HFFc6 (cell line): Measurements from ENCODE around the gene GMPPB. TPM values are rescaled to one million over a fixed set of nuclear protein-coding genes. Genes with fewer than 3 reads are reported as not detected.
A peak's percentile ranks its signal among the peaks of the same experiment; 100 is the strongest.
"Not testable (repeated sequence)": the region's sequence is repeated elsewhere in the genome, so short reads cannot be mapped to it uniquely, and the experiment has no call there.

ENCODE experiments used
- DNase-seq: peaks from one replicate; pipeline ENCODE4 v3.0.0-alpha.2; 2018
- H3K27ac Mint-ChIP-seq: 2 replicates; pipeline ENCODE4 v1.8.0; 2020; ENCODE audit warnings: mild to moderate bottlenecking, mixed read lengths
- H3K27me3 Mint-ChIP-seq: 2 replicates; pipeline ENCODE4 v1.8.0; 2021; ENCODE audit warnings: mild to moderate bottlenecking, moderate library complexity, mixed read lengths; ENCODE audit not compliant: insufficient read depth
- H3K36me3 Mint-ChIP-seq: 2 replicates; pipeline ENCODE4 v1.8.0; 2021; ENCODE audit warnings: low read depth, mixed read lengths
- H3K4me1 Mint-ChIP-seq: 2 replicates; pipeline ENCODE4 v1.8.0; 2020; ENCODE audit warnings: low read depth, mixed read lengths
- H3K4me3 Mint-ChIP-seq: 2 replicates; pipeline ENCODE4 v1.8.0; 2020; ENCODE audit warnings: mild to moderate bottlenecking, moderate library complexity, mixed read lengths
- H3K9me3 Mint-ChIP-seq: 2 replicates; pipeline ENCODE4 v1.8.0; 2020; ENCODE audit warnings: mild to moderate bottlenecking, mixed read lengths
- total RNA-seq, 6 experiments: library from RNA; stranded (reverse); fragmentation: NEBNext Ultra II Directional; extraction: Animal tissue kit (Norgen Biotek cat#: 25700); gene quantifications; 2 replicates in 1 of 6; 3 replicates in 5 of 6; pipeline ENCODE4 v1.2.3, GENCODE V29; 2021
- TF ChIP-seq, protein P1 (sequence below): fragments of 200-600 bp; sonication (generic); IDR thresholded peaks from 2 replicates; pipeline ENCODE4 v1.5.0; 2021; ENCODE audit warnings: antibody characterized with exemption, mild to moderate bottlenecking

Gene GMPPB
- total RNA-seq, 6 experiments from 2014 or later, result 30.5 to 39.4 (median 34.8) TPM

DNA sequence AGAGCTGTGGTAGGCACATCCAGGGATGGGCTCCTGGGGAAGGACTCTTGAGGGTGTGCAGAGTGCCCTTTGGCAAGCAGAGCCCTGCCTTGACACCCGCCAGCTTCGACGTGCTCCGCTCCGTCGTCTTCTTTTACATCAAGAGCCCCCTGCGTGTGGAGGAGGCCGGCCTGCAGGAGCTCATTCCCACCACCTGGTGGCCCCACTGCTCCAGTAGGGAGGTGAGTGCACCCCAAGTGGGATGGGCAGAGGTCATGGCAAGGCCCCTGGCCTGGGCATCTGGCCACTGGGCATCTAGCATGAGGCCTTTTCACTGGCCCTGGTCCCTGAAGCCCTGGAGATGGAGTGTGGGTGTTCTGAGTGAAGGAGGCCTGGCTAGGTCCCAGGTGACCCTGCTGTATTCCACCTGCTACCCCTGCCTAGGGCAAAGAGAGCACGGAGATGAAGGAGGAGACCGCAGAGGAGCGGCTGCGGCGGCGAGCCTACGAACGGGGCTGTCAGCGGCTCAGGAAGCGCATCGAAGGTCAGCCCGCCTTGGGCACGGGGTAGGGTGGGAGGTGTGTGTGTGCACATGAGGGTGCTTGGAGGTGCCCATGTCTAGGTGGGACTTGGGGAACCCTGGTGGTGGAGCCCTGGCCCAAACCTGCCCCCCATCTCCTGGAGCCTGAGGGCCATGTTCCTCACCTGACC is 22.2 kb downstream of the GMPPB start:
- Mint-ChIP-seq H3K9me3 (no peaks in the 10 kb centered on the region), H3K4me1 (no peaks in the 10 kb centered on the region), H3K4me3 (no peak overlapping the region), H3K36me3 (no peaks in the 10 kb centered on the region), H3K27ac (no peak overlapping the region), H3K27me3 (no peaks in the 10 kb centered on the region; the same call in none of the 2 replicates)
- no peak for DNase-seq
- TF ChIP-seq, protein P1, sequence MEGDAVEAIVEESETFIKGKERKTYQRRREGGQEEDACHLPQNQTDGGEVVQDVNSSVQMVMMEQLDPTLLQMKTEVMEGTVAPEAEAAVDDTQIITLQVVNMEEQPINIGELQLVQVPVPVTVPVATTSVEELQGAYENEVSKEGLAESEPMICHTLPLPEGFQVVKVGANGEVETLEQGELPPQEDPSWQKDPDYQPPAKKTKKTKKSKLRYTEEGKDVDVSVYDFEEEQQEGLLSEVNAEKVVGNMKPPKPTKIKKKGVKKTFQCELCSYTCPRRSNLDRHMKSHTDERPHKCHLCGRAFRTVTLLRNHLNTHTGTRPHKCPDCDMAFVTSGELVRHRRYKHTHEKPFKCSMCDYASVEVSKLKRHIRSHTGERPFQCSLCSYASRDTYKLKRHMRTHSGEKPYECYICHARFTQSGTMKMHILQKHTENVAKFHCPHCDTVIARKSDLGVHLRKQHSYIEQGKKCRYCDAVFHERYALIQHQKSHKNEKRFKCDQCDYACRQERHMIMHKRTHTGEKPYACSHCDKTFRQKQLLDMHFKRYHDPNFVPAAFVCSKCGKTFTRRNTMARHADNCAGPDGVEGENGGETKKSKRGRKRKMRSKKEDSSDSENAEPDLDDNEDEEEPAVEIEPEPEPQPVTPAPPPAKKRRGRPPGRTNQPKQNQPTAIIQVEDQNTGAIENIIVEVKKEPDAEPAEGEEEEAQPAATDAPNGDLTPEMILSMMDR, result peak; percentile 79

- Mint-ChIP-seq H3K9me3 (no peaks in the 10 kb centered on the region), H3K27me3 (no peaks in the 10 kb centered on the region; the same call in none of the 2 replicates), H3K4me3 (no peak overlapping the region), H3K4me1 (no peaks in the 10 kb centered on the region), H3K27ac (no peak overlapping the region), H3K36me3 (no peaks in the 10 kb centered on the region)
- DNase-seq, result no peak
- TF ChIP-seq, protein P1, result peak; percentile 39; the same call in 1 of the 2 replicates
Measured at GRCh38 chr3:49700453-49701128, 23.2 kb downstream of the GMPPB start.

DNA sequence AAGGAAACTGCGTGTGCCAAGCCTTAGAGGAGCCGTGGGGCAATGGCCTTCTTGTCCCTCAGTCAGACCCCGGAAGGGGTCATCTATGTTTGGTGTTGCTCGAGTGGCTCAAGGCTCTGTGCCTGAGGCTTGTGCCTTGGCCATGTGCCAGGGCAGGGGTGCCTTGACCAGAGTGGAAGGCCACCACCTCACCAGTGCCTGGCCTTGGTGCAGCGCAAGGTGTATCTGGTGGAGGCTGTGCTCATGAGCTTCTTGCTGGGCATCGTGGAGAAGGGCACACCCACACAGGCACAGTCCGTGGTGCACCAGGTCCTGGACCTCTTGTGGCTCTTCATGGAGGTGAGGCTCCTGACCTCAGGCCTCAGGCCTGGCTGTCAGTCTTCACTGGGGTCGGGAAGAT is 23.7 kb downstream of the GMPPB start:
- Mint-ChIP-seq H3K4me3 (no peak overlapping the region), H3K27me3 (no peaks in the 10 kb centered on the region; the same call in none of the 2 replicates), H3K27ac (no peak overlapping the region), H3K4me1 (no peaks in the 10 kb centered on the region), H3K36me3 (no peaks in the 10 kb centered on the region), H3K9me3 (no peaks in the 10 kb centered on the region)
- DNase-seq, result no peak
- TF ChIP-seq, protein P1, result no peak

GRCh38 chr3:49699281-49699979 is 24.3 kb downstream of the GMPPB start:
- Mint-ChIP-seq H3K27ac (no peak overlapping the region), H3K4me1 (no peaks in the 10 kb centered on the region), H3K9me3 (no peaks in the 10 kb centered on the region), H3K27me3 (no peaks in the 10 kb centered on the region; the same call in none of the 2 replicates), H3K36me3 (no peaks in the 10 kb centered on the region), H3K4me3 (no peak overlapping the region)
- TF ChIP-seq, protein P1, result no peak
- no peak for DNase-seq

DNA sequence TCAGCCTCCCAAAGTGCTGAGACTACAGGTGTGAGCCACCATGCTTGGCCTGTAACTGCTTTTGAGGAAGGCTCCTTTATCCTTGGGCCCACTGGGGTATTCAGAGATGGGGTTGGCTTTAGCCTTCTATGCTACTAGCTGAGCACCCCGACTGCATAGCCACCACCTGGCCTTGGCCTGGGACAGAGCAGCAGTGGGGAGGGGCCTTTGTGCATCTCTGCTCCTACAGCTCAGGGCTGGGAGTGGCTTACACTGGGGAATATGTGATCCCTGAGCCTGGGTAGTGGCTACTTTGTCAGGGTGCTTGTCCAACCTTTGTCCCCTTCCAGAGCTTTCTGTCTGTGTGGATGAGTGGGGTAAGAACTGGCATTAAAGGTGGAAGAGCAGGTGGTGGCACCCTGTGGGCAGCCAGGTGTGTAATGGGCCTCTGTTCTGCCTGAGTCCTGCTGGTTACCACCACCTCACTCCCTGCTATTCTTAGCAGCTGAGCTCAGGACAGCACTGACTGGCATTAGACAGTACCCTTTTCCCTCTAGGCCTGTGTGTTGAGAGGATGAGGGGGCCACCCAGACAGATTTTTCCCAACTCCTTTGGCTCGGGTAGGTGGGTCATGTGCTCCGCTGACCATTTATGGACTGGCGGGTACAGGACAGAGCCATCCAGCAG is 28.3 kb downstream of the GMPPB start:
- not testable (repeated sequence) for H3K27me3 Mint-ChIP-seq, DNase-seq, H3K36me3 Mint-ChIP-seq, H3K4me3 Mint-ChIP-seq, H3K4me1 Mint-ChIP-seq, H3K9me3 Mint-ChIP-seq, H3K27ac Mint-ChIP-seq

DNA sequence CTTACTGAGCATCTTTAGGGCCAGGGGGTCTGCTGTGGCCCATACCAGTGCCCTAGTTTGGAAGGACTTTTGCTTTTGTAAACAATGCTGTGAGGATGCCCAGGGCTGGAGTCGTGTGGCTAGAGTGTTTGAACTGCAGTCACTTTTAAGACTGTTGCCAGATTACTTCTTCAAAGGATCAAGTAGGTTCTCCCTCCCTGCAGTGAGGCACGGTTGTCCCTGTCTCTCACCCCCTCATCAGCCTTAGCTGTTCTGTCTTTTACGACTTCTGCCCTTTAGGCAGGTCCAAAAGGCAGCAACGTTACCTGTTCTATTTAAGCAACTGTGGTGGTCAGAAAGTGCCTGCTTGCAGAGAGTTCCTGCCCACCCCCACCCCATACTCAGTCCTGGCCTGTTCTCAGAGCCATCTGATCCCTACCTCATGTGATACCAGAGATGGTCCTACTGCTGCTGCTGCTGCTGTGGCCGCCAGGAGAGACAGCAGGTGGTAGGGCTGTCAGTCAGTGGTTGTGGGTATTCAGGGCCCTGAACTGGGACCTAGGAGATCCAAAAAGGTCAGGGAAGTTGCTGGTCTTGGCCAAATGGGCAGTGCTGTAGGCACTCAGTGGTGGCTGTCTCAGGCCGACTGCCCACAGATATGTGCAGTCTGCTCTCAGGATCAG is 29.2 kb downstream of the GMPPB start:
- not testable (repeated sequence) for DNase-seq, H3K9me3 Mint-ChIP-seq, H3K4me3 Mint-ChIP-seq, H3K27ac Mint-ChIP-seq, H3K27me3 Mint-ChIP-seq, H3K36me3 Mint-ChIP-seq
- peaks cover 15% of the 10 kb centered on the region for H3K4me1 Mint-ChIP-seq

DNA sequence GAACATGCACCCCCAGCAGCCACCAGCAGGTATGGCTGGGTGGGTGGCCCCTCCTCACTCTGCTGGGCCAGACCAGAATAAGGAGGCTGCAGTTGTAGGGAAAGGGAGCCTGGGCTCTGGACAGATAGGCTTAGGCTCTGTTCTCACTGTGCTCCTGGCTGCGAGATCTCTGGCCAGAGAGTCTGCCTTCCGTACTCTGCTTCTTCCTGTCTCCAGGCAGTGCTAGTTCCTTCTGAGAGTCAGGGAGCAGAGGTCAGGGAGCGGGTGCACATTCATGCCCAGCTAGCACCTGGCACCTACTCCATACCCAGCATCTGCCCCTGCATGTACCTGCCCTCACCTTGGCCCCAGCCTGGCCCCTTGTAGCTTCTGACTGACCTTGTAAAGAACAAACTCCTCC is 32.3 kb downstream of the GMPPB start:
- H3K4me1 Mint-ChIP-seq, result peaks cover 25% of the 10 kb centered on the region
- H3K27me3 Mint-ChIP-seq, H3K27ac Mint-ChIP-seq, DNase-seq, H3K9me3 Mint-ChIP-seq, H3K36me3 Mint-ChIP-seq, H3K4me3 Mint-ChIP-seq: not testable (repeated sequence)

- peak overlapping the region; percentile 95 for H3K4me3 Mint-ChIP-seq
Measured at GRCh38 chr3:49690856-49691255, 32.9 kb downstream of the GMPPB start.

More at GRCh38 chr3:49690856-49691255, 32.9 kb downstream of the GMPPB start:
- H3K27me3 Mint-ChIP-seq, H3K36me3 Mint-ChIP-seq, H3K27ac Mint-ChIP-seq, H3K9me3 Mint-ChIP-seq, DNase-seq: not testable (repeated sequence)
- H3K4me1 Mint-ChIP-seq, result peaks cover 25% of the 10 kb centered on the region
